ENCODE results near the gene FGF14. TPM values are rescaled to one million over a fixed set of nuclear protein-coding genes. Genes with fewer than 3 reads are reported as not detected.
A peak's percentile ranks its signal among the peaks of the same experiment; 100 is the strongest.

The FGF14 gene
- total RNA-seq, 1 donor from 2014 or later = 0.52 TPM

DNA sequence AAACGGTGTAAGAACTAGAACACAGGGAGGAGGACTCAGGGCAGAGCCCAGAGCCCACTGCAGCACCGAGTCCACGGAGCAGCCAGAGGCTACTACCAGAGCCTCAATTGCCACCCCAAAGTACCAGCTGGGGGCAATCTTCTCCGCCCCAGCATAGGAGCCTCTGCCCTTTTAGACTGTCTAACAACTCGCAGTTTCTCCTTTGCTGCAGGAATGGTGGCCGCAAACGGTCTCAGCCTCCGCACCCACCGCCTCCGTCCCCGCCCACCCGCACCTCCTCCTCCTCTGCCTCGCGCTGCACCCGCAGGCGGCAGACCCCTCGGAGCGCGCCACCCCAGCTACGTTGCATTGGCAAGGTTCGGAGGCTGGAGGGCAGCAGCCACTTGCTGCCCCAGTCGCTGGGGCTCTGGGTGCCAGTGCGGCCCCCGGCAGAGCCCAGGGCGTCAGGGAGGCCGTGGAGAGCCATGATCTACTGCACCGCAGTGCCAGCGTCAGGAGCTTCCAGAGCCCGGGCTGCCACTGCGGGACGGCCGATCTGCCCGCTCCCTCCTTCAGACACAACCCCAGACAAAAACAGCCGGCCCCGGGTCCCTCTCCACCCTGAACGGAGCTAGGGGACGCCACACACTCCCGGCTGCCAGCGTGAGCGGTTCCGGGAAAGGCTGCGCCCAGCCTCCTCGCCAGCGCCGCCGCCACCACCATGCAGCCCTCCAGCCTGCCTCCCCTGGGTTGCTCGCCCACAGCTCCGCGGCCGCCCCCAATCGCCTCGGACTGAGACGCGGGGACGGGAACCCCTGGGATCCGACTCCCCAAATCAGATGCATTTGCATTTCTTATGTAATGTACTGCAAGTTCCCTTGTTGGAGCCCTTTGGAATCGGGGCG, 1.8 kb downstream of the FGF14 start:
- Histone ChIP-seq H3K4me1 (ENCODE audit: control insufficient read depth in 3 of 3, insufficient read depth in 3 of 3, low read length in 3 of 3) (peaks cover 0 to 26% (median 10%) of the 10 kb centered on the region in 3 donors), H3K4me3 (ENCODE audit: low read length in 3 of 3) (peak overlapping the region; percentile 58 to 68 (median 67)), H3K27me3 (ENCODE audit: control insufficient read depth in 3 of 3, insufficient read depth in 3 of 3, low read length in 3 of 3) (peaks cover 15 to 24% (median 19%) of the 10 kb centered on the region in 3 donors), H3K36me3 (ENCODE audit: control insufficient read depth in 3 of 3, insufficient read depth in 3 of 3, low read length in 3 of 3) (no peaks in the 10 kb centered on the region), H3K9me3 (ENCODE audit: control insufficient read depth in 3 of 3, low read length in 3 of 3) (no peaks in the 10 kb centered on the region), H3K9ac (ENCODE audit: low read depth in 1 of 3, low read length in 3 of 3) (peak overlapping the region; percentile 45 to 61 (median 55)), H3K27ac (ENCODE audit: low read depth, low read length) (no peak overlapping the region)

DNA sequence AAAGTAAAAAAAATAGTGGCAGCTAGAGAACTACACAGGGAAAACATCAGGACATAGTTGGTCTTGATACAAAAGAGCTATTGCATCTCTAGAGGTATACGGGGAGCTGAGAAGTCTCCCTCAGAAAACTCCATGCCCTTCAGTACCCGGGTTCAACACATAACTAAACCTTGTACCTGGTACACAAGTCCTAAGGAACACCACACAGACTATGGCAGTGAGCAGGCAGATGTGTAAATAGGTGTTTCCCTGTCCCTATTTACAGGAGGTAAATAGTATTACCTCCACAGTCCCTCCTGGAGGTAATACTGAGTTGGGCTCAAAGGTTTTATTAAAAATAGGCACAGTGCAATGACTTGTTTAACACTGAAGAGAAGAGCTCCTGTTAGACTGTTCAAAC, 5.9 kb downstream of the FGF14 start:
- Histone ChIP-seq H3K9ac (ENCODE audit: low read depth in 1 of 3, low read length in 3 of 3) (no peak overlapping the region), H3K4me3 (ENCODE audit: low read length in 3 of 3) (no peak overlapping the region), H3K9me3 (ENCODE audit: control insufficient read depth in 3 of 3, low read length in 3 of 3) (no peaks in the 10 kb centered on the region), H3K36me3 (ENCODE audit: control insufficient read depth in 3 of 3, insufficient read depth in 3 of 3, low read length in 3 of 3) (no peaks in the 10 kb centered on the region), H3K27ac (ENCODE audit: low read depth, low read length) (no peak overlapping the region), H3K4me1 (ENCODE audit: control insufficient read depth in 3 of 3, insufficient read depth in 3 of 3, low read length in 3 of 3) (peaks cover 6 to 26% (median 12%) of the 10 kb centered on the region in 3 donors), H3K27me3 (ENCODE audit: control insufficient read depth in 3 of 3, insufficient read depth in 3 of 3, low read length in 3 of 3) (peaks cover 8 to 11% (median 10%) of the 10 kb centered on the region in 3 donors)

DNA sequence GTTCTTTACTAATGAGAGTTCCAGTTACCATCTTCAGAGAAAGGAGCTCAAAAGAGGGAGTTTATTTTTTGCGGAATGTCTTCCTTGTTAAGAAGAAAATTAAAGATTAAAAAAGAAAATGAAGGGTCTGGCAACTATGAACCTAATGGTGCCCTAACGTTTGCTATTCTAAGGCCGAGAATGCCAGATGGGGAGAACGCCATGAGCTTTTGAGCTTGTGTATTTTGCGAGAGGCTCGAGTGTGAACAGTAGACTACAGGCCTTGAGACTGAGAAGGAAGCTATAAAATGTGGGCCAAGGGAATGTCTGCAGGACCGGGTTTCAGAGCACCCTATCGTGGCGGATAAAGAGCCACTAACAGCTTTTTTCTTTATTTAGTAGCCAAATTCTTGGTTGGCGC, 6.7 kb downstream of the FGF14 start:
- no peaks in the 10 kb centered on the region for H3K36me3 ChIP-seq (ENCODE audit: control insufficient read depth in 3 of 3, insufficient read depth in 3 of 3, low read length in 3 of 3)
- peaks cover 2 to 7% (median 3%) of the 10 kb centered on the region in 3 donors for H3K27me3 ChIP-seq (ENCODE audit: control insufficient read depth in 3 of 3, insufficient read depth in 3 of 3, low read length in 3 of 3)
- peak overlapping the region; percentile 69 for H3K27ac ChIP-seq (ENCODE audit: low read depth, low read length)
- peaks cover 6 to 21% (median 12%) of the 10 kb centered on the region in 3 donors for H3K4me1 ChIP-seq (ENCODE audit: control insufficient read depth in 3 of 3, insufficient read depth in 3 of 3, low read length in 3 of 3)
- H3K4me3 ChIP-seq (ENCODE audit: low read length in 3 of 3) = peak overlapping the region; percentile 83 to 92 (median 86)
- no peaks in the 10 kb centered on the region for H3K9me3 ChIP-seq (ENCODE audit: control insufficient read depth in 3 of 3, low read length in 3 of 3)
- H3K9ac ChIP-seq (ENCODE audit: low read depth in 1 of 3, low read length in 3 of 3) = peak overlapping the region; percentile 67 to 84 (median 82)

DNA sequence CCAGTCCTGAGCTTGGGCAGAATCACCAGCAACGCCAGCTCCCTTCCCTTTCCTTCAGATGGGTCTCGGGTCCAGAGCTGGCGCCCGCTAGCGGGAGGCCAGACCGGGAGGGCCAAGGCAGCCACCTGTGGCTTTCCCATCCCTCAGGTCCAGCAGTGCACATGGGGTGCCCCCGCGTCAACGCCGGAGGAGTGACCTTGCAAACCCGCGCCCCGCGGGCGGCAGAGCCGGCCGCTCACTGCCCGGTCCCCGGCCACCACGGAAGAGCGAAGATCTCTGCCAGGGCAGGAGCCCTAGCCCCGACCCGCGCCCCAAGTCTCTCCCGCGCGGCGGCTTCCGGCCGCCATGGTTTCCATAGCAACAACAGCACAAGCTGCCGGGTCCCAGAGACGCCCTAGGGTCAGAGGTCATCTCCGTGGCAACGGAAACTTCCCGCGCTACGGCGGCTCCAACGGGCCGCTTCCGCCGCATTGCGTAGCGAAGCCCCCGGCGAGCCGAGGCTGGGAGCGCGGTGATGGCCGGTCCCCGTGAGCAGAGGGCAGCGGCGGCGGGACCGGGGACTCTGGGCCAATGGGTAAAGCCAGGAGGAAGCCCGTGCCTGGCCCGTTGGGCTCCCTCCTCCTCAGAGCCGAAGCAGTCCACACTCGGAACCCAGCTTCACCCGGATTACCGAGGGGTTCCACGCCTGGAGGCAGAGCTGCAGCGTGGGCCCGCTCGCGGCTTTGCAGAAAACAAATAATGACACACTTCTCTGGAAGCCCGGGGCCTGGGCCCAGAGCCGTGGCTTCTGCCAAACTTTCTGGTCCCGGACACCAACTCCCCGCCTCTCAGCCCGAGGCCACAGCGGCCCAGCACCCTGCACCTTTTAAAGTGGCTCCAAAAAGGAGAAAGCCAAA, 7.4 kb downstream of the FGF14 start:
- H3K9ac ChIP-seq (ENCODE audit: low read depth in 1 of 3, low read length in 3 of 3) = peak overlapping the region; percentile 67 to 84 (median 82)
- no peaks in the 10 kb centered on the region for H3K36me3 ChIP-seq (ENCODE audit: control insufficient read depth in 3 of 3, insufficient read depth in 3 of 3, low read length in 3 of 3)
- H3K9me3 ChIP-seq (ENCODE audit: control insufficient read depth in 3 of 3, low read length in 3 of 3) = no peaks in the 10 kb centered on the region
- peaks cover 0 to under 1% (median 0%) of the 10 kb centered on the region in 3 donors for H3K27me3 ChIP-seq (ENCODE audit: control insufficient read depth in 3 of 3, insufficient read depth in 3 of 3, low read length in 3 of 3)
- peak overlapping the region; percentile 69 for H3K27ac ChIP-seq (ENCODE audit: low read depth, low read length)
- peak overlapping the region; percentile 83 to 92 (median 86) for H3K4me3 ChIP-seq (ENCODE audit: low read length in 3 of 3)
- H3K4me1 ChIP-seq (ENCODE audit: control insufficient read depth in 3 of 3, insufficient read depth in 3 of 3, low read length in 3 of 3) = peaks cover 6 to 15% (median 12%) of the 10 kb centered on the region in 3 donors

DNA sequence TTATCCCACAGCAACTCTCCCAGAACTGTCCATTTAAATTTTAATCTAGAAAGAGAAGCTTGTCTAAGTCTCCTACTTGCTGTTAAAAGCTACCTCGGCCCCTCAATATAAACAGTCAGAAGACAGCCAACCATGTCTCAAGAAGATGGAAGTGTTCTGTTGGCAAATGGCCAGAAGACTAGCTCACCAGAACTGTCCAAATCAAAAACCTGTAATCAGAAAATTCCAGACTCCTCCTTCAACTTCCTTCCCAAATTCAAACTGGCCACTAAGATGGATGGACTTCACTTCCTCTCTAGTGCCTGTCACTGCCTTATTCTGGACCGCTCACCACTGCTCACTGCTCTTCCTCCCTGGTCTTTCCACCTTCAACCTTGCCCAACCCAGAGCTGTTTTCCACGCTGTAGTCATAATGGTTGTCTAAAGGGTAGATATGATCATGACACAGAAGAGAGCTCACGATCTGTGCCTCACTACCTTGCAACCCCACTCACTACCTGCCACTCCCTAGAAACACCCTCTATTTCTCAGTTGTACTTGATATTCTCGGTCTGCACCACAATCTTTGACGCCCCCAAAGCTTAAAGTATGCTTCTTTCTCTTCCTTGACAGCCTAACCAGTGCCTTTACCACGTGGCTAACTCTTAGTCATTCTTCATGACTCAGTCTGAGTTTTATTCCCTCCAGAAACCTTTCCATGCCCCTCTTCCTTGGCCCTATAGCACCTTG, 9.2 kb downstream of the FGF14 start:
- H3K27me3 ChIP-seq (ENCODE audit: control insufficient read depth in 3 of 3, insufficient read depth in 3 of 3, low read length in 3 of 3) = no peaks in the 10 kb centered on the region
- H3K36me3 ChIP-seq (ENCODE audit: control insufficient read depth in 3 of 3, insufficient read depth in 3 of 3, low read length in 3 of 3) = no peaks in the 10 kb centered on the region
- H3K9me3 ChIP-seq (ENCODE audit: control insufficient read depth in 3 of 3, low read length in 3 of 3) = no peaks in the 10 kb centered on the region
- H3K4me1 ChIP-seq (ENCODE audit: control insufficient read depth in 3 of 3, insufficient read depth in 3 of 3, low read length in 3 of 3) = peaks cover 6 to 15% (median 12%) of the 10 kb centered on the region in 3 donors
- no peak overlapping the region for H3K9ac ChIP-seq (ENCODE audit: low read depth in 1 of 3, low read length in 3 of 3)
- H3K4me3 ChIP-seq (ENCODE audit: low read length in 3 of 3) = no peak overlapping the region
- H3K27ac ChIP-seq (ENCODE audit: low read depth, low read length) = no peak overlapping the region

DNA sequence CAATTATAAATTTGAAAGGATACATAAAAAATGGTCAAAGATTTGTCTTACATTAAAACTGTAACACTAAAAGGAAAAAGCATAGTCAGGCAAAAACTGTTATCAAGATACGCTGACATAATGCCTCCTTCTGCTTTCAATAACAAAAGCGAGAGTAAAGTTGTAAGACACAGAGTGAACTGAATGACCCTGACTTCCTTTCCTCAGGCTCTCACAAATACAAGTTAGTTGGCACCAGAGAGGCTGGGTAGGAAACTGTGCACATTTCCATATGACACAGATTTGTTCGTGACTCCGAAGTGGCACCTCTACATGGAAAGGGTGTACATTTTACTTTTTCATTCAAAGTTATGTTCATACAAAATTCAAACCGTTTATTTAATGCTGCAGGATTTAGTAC, 15.4 kb downstream of the FGF14 start:
- H3K9me3 ChIP-seq (ENCODE audit: control insufficient read depth in 3 of 3, low read length in 3 of 3) = no peaks in the 10 kb centered on the region

DNA sequence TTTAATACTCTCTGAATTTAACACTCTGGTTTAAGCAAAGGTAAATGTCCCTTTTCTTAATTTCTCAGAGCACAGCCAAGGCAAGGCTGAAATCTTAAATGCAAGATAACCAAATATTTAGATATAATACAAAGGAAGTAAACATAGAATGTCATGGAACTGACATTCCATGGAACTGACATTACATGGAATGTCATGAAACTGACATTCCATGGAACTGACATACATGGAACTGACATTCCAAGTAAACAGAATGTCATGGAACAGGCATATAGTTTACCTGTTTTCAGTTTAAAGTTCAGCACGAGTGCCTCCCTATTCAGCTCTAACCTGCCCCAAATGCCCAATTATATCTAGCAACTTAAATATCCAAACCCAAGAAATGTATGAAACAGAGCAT, 21.8 kb downstream of the FGF14 start:
- H3K4me3 ChIP-seq (ENCODE audit: low read length in 3 of 3) = no peak overlapping the region
- H3K4me1 ChIP-seq (ENCODE audit: control insufficient read depth in 3 of 3, insufficient read depth in 3 of 3, low read length in 3 of 3) = no peaks in the 10 kb centered on the region
- H3K36me3 ChIP-seq (ENCODE audit: control insufficient read depth in 3 of 3, insufficient read depth in 3 of 3, low read length in 3 of 3) = no peaks in the 10 kb centered on the region

More for the DNA sequence above, 15.4 kb downstream of the FGF14 start:
- Histone ChIP-seq H3K27ac (ENCODE audit: low read depth, low read length) (no peak overlapping the region), H3K4me3 (ENCODE audit: low read length in 3 of 3) (no peak overlapping the region), H3K36me3 (ENCODE audit: control insufficient read depth in 3 of 3, insufficient read depth in 3 of 3, low read length in 3 of 3) (no peaks in the 10 kb centered on the region), H3K9ac (ENCODE audit: low read depth in 1 of 3, low read length in 3 of 3) (no peak overlapping the region), H3K4me1 (ENCODE audit: control insufficient read depth in 3 of 3, insufficient read depth in 3 of 3, low read length in 3 of 3) (no peaks in the 10 kb centered on the region), H3K27me3 (ENCODE audit: control insufficient read depth in 3 of 3, insufficient read depth in 3 of 3, low read length in 3 of 3) (peaks cover 0 to 3% (median 0%) of the 10 kb centered on the region in 3 donors)

DNA sequence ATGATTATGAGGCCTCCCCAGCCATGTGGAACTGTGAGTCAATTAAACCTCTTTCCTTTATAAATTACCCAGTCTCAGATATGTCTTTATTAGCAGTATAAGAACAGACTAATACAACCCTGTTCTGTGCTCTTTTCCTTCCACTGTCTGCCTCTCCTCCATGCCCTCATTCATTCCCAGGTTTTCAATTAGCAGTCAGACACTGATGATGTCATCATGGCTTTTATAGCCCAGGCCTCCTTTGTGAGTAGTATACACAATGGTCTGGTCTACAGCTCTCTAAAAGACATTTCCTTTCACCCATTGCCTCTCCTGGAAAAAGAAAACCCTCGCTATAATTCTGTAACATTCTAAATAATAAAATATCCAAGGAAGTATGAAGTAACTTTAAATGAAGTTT, 25.5 kb downstream of the FGF14 start:
- H3K27ac ChIP-seq (ENCODE audit: low read depth, low read length) = no peak overlapping the region
- no peaks in the 10 kb centered on the region for H3K9me3 ChIP-seq (ENCODE audit: control insufficient read depth in 3 of 3, low read length in 3 of 3)
- H3K4me1 ChIP-seq (ENCODE audit: control insufficient read depth in 3 of 3, insufficient read depth in 3 of 3, low read length in 3 of 3) = no peaks in the 10 kb centered on the region
- H3K9ac ChIP-seq (ENCODE audit: low read depth in 1 of 3, low read length in 3 of 3) = no peak overlapping the region
- H3K36me3 ChIP-seq (ENCODE audit: control insufficient read depth in 3 of 3, insufficient read depth in 3 of 3, low read length in 3 of 3) = no peaks in the 10 kb centered on the region
- H3K27me3 ChIP-seq (ENCODE audit: control insufficient read depth in 3 of 3, insufficient read depth in 3 of 3, low read length in 3 of 3) = no peaks in the 10 kb centered on the region
- no peak overlapping the region for H3K4me3 ChIP-seq (ENCODE audit: low read length in 3 of 3)

More for the DNA sequence above, 21.8 kb downstream of the FGF14 start:
- Histone ChIP-seq H3K9ac (ENCODE audit: low read depth in 1 of 3, low read length in 3 of 3) (no peak overlapping the region), H3K27me3 (ENCODE audit: control insufficient read depth in 3 of 3, insufficient read depth in 3 of 3, low read length in 3 of 3) (peaks cover 0 to 3% (median 0%) of the 10 kb centered on the region in 3 donors), H3K9me3 (ENCODE audit: control insufficient read depth in 3 of 3, low read length in 3 of 3) (no peaks in the 10 kb centered on the region), H3K27ac (ENCODE audit: low read depth, low read length) (no peak overlapping the region)

DNA sequence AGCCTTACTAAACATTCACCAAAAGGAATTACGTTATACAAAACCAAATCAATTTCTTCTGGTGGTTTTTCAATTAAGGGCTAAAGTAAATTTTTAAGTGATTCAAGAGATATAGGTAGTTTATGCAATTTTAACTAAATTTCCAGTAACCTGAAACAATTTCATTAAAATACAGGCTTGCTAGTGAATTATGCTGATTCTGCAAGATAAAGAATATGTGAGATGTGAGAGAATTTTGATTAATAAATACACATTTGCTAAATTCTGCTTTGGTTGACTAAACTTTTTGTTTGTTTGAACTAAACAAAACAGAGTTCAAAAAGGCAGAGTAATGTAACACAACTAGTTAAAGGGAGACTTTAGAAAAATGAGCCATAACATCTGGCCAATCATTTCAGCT, 27.1 kb downstream of the FGF14 start:
- Histone ChIP-seq H3K9ac (ENCODE audit: low read depth in 1 of 3, low read length in 3 of 3) (no peak overlapping the region), H3K4me1 (ENCODE audit: control insufficient read depth in 3 of 3, insufficient read depth in 3 of 3, low read length in 3 of 3) (no peaks in the 10 kb centered on the region), H3K27ac (ENCODE audit: low read depth, low read length) (no peak overlapping the region), H3K36me3 (ENCODE audit: control insufficient read depth in 3 of 3, insufficient read depth in 3 of 3, low read length in 3 of 3) (no peaks in the 10 kb centered on the region), H3K4me3 (ENCODE audit: low read length in 3 of 3) (no peak overlapping the region), H3K9me3 (ENCODE audit: control insufficient read depth in 3 of 3, low read length in 3 of 3) (no peaks in the 10 kb centered on the region), H3K27me3 (ENCODE audit: control insufficient read depth in 3 of 3, insufficient read depth in 3 of 3, low read length in 3 of 3) (no peaks in the 10 kb centered on the region)

Data from skeletal muscle tissue (tissue), 4 donors.